ENCODE measurements around the gene DOCK1.
"Not testable (repeated sequence)": the region's sequence is repeated elsewhere in the genome, so short reads cannot be mapped to it uniquely, and the experiment has no call there.

The DOCK1 gene

GRCh38 chr10:126903656-126904360 is 1.4 kb upstream of the DOCK1 start:
- no peak for DNase-seq

GRCh38 chr10:126904516-126904817 is 761 bp upstream of the DOCK1 start:
- no peak for DNase-seq

- no peak for DNase-seq
Observed at GRCh38 chr10:126905776-126906703, 812 bp downstream of the DOCK1 start.

GRCh38 chr10:126906704-126907422 is 1.6 kb downstream of the DOCK1 start:
- no peak for DNase-seq

GRCh38 chr10:126907423-126907970 is 2.3 kb downstream of the DOCK1 start:
- DNase-seq = no peak

- DNase-seq = no peak
Observed at GRCh38 chr10:126908225-126908624, 3.0 kb downstream of the DOCK1 start.

DNA sequence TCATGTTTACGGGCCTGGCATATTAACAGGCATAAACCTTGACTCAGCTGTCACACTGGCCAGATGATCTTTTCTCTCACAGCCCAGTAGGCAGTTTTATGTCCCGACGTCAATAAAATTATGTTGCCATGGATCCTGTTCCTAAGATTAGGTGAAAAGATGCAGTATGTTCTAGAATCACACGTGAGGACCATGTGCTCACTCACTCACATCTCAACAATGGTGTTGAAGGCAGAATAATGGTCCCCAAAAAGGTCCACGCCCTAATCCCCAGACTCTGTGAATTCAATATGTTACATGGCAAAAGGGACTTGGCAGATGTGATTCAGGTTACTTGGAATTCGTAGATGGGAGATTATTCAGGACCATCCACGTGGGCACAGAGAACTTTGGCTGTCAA is 3.5 kb downstream of the DOCK1 start:
- no peak for DNase-seq

- no peak for DNase-seq
Observed at GRCh38 chr10:126909147-126909546, 3.9 kb downstream of the DOCK1 start.

DNA sequence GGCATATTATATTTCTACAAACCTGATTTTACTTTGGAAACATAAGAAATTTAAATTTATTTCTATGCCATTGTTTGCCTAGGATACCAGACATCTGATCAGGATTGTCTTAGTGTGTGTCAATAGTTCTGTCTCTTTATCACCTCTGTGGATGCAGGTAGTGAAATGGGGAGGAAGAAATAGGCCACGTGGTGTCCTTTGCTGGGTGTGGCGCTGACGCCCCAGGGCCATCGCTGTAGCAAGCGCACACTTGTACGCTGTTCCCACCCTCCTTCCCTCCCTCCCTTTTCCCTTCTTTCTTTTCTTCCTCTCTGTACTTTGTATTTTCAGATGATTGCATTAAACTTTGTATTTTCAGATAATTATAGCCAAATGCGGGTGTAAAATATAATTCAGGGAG is 5.0 kb downstream of the DOCK1 start:
- no peak for DNase-seq

- DNase-seq = no peak
Observed at GRCh38 chr10:126910798-126911197, 5.6 kb downstream of the DOCK1 start.

DNA sequence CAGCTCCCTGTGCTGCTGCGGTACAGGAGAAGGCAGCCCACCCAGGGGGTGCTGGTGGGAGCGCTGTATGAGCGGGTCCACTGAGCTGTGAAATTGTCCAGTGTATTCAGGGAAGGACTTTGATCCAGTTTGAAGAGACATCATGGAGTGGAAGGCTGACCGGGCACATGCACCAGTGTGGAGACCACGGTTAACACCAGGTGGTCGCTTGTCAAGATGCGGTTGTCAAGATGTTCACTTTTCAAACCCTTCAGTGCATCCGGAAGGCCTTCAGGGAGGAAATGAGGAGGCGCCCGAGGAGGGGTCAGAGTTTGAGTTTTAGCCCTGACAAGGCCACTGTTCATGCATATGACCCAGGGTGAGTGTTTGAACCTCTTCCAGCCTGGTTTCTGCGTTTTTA is 6.1 kb downstream of the DOCK1 start:
- no peak for DNase-seq

GRCh38 chr10:126913316-126913715 is 8.1 kb downstream of the DOCK1 start:
- DNase-seq = no peak

- no peak for DNase-seq
Observed at GRCh38 chr10:126914561-126914960, 9.3 kb downstream of the DOCK1 start.

DNA sequence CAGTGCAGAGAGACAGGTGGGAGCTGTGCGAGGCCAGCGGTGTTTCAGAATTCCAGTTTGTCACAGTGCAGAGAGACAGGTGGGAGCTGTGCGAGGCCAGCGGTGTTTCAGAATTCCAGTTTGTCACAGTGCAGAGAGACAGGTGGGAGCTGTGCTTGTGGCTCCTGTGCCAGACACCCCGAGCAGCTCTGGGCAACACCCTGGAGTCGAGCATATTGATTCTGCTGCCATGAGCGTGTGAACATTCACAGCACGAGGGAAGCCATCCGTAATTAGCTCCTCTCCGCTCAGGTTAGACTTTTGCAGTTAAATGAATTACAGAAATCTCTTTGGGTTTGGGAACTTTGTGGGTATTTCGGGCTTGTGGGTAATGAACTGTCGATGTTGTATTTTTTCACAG is 11.7 kb downstream of the DOCK1 start:
- not testable (repeated sequence) for DNase-seq

GRCh38 chr10:126917375-126917774 is 12.1 kb downstream of the DOCK1 start:
- no peak for DNase-seq

DNA sequence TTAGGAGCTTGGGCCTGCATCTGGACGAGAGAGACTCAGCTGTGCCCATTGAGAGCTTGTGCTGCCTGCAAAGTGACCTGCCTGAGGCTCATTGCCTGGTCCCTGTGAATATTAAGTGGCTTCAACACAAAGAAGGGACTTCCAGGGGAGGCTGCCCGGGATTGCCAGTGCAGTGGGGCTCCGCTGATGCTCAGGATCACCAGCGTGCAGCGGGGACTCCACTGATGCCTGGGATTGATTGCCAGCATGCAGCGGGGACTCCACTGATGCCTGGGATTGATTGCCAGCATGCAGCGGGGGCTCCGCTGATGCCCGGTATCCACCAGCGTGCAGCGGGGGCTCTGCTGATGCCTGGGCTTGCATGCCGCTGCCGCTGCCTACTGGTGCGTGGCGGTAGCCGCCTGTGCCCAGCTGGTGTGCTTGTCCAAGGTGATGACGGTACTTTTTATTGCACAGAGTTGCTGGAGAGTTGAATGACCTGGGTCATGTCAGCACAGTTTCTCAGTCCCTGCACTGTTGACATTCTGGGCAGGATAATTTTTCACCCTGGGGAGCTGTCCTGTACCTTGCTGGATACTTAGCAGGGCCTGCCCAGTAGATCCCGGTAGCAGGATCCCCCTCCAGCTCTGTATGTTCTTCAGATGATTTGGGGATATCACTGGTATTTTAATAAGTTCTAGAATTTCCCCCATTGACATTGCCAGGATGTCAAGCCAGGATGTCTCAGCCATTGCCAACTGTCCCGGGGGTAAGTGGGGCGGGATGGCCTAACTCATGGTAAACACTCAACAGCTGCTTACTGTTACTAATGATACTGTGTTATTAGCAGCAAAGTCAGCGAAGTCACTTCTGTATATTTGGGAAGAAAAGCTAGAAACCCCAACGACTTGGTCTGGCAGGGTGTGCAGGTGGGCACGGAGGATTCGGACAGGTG is 13.0 kb downstream of the DOCK1 start:
- no peak for DNase-seq

DNA sequence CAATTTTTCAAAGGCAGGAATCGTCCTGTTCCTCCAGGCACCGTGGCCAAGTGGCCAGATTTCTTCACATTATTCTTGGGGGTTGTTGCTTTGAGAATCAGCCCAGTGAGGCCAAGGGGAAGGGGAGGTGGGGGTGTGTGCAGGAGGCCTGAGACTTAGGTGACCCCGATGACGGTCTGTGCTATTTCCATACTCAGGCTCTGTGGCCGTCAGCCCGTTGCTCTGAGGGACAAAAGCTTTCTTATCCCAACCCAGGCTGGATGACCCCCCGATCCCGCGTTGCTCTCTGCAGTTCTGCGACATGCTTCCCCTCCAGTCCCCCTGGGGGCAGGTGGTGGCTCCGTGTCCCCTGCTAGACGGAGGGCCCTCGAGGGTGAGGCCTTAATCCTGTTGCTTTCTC is 14.2 kb downstream of the DOCK1 start:
- no peak for DNase-seq

GRCh38 chr10:126921162-126921561 is 15.9 kb downstream of the DOCK1 start:
- DNase-seq = no peak

DNA sequence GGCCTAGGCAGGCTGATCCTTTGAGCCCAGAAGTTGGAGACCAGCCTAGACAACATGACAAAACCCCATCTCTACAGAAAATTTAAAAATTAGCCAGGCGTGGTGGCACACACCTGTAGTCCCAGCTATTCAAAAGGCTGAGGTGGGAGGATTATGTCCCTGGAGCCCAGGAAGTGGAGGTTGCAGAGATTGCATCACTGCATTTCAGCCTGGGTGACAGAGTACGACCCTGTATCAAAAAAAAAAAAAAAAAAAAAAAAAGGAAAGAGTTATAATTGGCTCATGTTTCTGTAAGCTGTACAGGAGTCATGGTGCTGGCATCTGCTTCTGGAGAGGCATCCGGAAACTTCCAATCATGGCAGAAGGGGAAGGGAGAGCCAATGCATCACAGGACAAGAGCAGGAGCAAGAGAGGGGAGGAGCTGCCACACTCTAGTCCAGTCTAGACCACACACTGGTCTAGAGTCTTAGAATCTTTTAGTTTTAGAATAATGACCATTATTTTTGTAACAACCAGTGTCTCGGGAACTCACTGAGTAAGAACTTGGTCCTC is 16.8 kb downstream of the DOCK1 start:
- DNase-seq = no peak

DNA sequence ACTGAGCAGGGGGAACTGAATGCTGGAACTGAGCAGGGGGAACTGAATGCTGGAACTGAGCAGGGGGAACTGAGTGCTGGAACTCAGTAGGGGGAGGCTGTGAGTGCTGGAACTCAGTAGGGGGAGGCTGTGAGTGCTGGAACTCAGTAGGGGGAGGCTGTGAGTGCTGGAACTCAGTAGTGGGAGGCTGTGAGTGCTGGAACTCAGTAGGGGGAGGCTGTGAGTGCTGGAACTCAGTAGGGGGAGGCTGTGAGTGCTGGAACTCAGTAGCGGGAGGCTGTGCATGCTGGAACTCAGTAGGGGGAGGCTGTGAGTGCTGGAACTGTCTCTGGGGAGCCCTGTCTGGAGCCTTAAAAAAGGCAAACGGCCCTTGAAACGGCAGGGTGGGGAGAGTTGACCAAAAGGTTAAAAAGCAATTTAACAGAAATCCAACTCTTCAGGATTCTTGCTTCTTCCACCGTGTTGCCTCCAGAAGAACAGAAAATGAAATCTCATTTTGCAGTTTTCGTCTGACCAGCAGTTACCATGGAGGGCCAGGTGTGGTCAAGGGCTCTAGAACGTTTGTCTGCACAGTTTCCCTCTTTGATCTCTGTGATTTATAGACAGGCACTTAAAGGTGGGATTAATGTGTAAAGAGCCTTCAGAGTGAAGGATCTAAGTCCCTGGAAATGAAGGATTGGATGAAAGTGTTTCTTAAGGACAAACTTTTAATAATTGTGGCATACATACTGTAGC is 19.1 kb downstream of the DOCK1 start:
- DNase-seq = no peak

DNA sequence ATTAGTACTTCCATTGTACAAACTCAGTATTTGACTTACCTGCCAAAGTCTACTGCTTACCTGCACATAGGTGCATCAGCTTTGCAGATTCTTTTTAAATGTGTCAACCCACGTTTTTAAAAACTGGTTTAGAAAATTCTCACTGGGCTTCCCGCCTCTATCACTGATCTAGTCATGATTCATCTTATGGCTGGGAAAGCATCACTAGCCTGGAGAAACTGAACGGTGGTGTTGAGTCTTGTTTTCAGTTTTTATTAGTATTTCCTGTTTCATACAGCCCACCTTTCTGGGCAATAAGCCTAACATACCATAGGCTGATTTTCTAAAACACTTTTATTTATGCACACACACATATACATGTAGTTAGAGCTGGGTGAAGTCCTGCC is 19.7 kb downstream of the DOCK1 start:
- DNase-seq = no peak

Measured in activated CD4-positive, alpha-beta T cell treated with anti-CD3 and anti-CD28 coated beads for 1 hour (primary cell).